Gastroesophageal sphincter (tissue), 3 donors: Measurements from ENCODE around the gene PIAS1.

ENCODE experiments used
- CTCF ChIP-seq, 4 experiments: fragments of 200-600 bp in 2 of 4; fragments of 450-650 bp in 2 of 4; sonication (generic) in 1 of 4; IDR thresholded peaks; one replicate each; pipeline ENCODE4 v1.5.1; 2017 to 2019; ENCODE audit warnings: antibody characterized with exemption in 4 of 4, mild to moderate bottlenecking in 2 of 4, moderate library complexity in 2 of 4
- EP300 ChIP-seq: sonication (generic); formaldehyde crosslinking; IDR thresholded peaks from one replicate; pipeline ENCODE4 v1.6.1; 2017; ENCODE audit warnings: antibody characterized with exemption, mild to moderate bottlenecking

DNA sequence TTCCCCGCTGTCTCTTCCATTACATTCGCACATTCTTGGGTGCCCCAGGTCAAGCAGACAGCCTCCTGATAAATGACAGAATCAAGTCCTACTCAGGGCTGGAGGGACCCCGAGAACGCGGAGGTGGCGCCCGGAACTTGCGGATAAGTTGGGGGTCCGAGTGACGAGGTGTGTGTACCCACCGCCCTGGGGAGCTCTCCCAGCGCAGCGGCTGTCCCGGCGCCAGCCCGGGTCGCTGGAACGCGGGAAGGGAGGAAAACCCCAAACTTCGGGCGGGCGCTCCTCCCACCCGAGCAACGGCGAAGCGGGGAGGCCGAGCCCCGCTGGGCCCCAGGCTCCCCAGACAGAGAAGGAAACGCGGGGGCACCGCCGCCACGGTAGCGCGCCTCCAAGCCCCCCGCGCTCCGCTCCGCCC lies 174.9 kb downstream of the PIAS1 start:
- TF ChIP-seq CTCF (IDR thresholded peaks at IDR 0.05) (no peak), EP300 (no peak)
